DND-41 (cell line): ENCODE measurements around the gene NANOG.
"Not testable (repeated sequence)": the region's sequence is repeated elsewhere in the genome, so short reads cannot be mapped to it uniquely, and the experiment has no call there.

Experiments used
- ATAC-seq: fragments of 200-7000 bp; cut with Tn5 transposase; 3 replicates; pipeline ENCODE4 v1.9.1; 2021; ENCODE audit warnings: low read depth; ENCODE audit not compliant: insufficient read depth
- DNase-seq: peaks from one replicate; pipeline ENCODE4 v3.0.0-alpha.2; 2020
- H2AFZ ChIP-seq: 2 replicates; pipeline ENCODE4 v1.6.0; 2012; ENCODE audit warnings: low read depth, low read length
- H3K27ac ChIP-seq: 2 replicates; pipeline ENCODE4 v1.5.1; 2012; ENCODE audit warnings: low read length, inconsistent platforms
- H3K27me3 ChIP-seq: fragments of 200-600 bp; sonication (generic); 2 replicates; pipeline ENCODE4 v1.6.0; 2012; ENCODE audit warnings: low read length, mild to moderate bottlenecking, inconsistent platforms; ENCODE audit not compliant: insufficient read depth, poor library complexity
- H3K36me3 ChIP-seq: 2 replicates; pipeline ENCODE4 v1.5.1; 2012; ENCODE audit warnings: low read length, inconsistent platforms; ENCODE audit not compliant: insufficient read depth
- H3K4me1 ChIP-seq: 2 replicates; pipeline ENCODE4 v1.5.1; 2012; ENCODE audit warnings: mild to moderate bottlenecking, low read length; ENCODE audit not compliant: insufficient read depth
- H3K4me2 ChIP-seq: 2 replicates; pipeline ENCODE4 v1.6.0; 2012; ENCODE audit warnings: mild to moderate bottlenecking, moderate library complexity, low read length, inconsistent platforms; ENCODE audit not compliant: insufficient read depth
- H3K4me3 ChIP-seq, 2 experiments: fragments of 200-600 bp in 1 of 2; shearing (Covaris generic) in 1 of 2; 2 replicates each; pipeline ENCODE4 v1.5.1; 2012 to 2016; ENCODE audit warnings: inconsistent platforms in 2 of 2, low read length in 2 of 2, mild to moderate bottlenecking in 2 of 2, low read depth in 1 of 2, moderate library complexity in 1 of 2
- H3K79me2 ChIP-seq: 2 replicates; pipeline ENCODE4 v1.6.0; 2012; ENCODE audit warnings: low read length, inconsistent platforms; ENCODE audit not compliant: insufficient read depth
- H3K9ac ChIP-seq: 2 replicates; pipeline ENCODE4 v1.6.0; 2012; ENCODE audit warnings: low read depth, mild to moderate bottlenecking, inconsistent platforms, low read length, moderate library complexity
- H3K9me3 ChIP-seq: 2 replicates; pipeline ENCODE4 v1.5.1; 2012; ENCODE audit warnings: low read length, moderate library complexity, mild to moderate bottlenecking, inconsistent platforms; ENCODE audit not compliant: insufficient read depth, severe bottlenecking
- H4K20me1 ChIP-seq: 2 replicates; pipeline ENCODE4 v1.6.0; 2012; ENCODE audit warnings: low read length; ENCODE audit not compliant: insufficient read depth
- CTCF ChIP-seq: IDR thresholded peaks from 2 replicates; pipeline ENCODE4 v1.5.1; 2012; ENCODE audit warnings: borderline replicate concordance, low read length, moderate library complexity, mild to moderate bottlenecking; ENCODE audit not compliant: poor library complexity, severe bottlenecking; ENCODE audit errors: extremely low read depth
- EZH2 ChIP-seq: IDR thresholded peaks from 3 replicates; pipeline ENCODE4 v1.6.1; 2012; ENCODE audit warnings: borderline replicate concordance, low read depth, mild to moderate bottlenecking, moderate library complexity, low read length, inconsistent platforms; ENCODE audit not compliant: severe bottlenecking

NANOG gene

GRCh38 chr12:7832059-7832696 lies 43.0 kb downstream of the NANOG start:
- Histone ChIP-seq H3K36me3 (no peaks in the 10 kb centered on the region), H3K4me2 (no peak overlapping the region), H3K27me3 (no peaks in the 10 kb centered on the region), H4K20me1 (no peaks in the 10 kb centered on the region), H3K4me3 (no peak overlapping the region), H3K27ac (no peak overlapping the region), H3K9me3 (no peaks in the 10 kb centered on the region), H3K79me2 (no peaks in the 10 kb centered on the region), H2AFZ (no peak overlapping the region), H3K4me1 (no peaks in the 10 kb centered on the region), H3K9ac (no peak overlapping the region)
- TF ChIP-seq CTCF (peak; percentile 68), EZH2 (no peak)
- peak; percentile 74 for ATAC-seq
- peak; percentile 20 for DNase-seq

GRCh38 chr12:7833201-7833600 lies 44.0 kb downstream of the NANOG start:
- ATAC-seq, H3K36me3 ChIP-seq, H3K4me3 ChIP-seq, H3K9ac ChIP-seq, H2AFZ ChIP-seq, H3K27me3 ChIP-seq, H3K79me2 ChIP-seq, H3K4me1 ChIP-seq, H4K20me1 ChIP-seq, H3K27ac ChIP-seq, H3K9me3 ChIP-seq, H3K4me2 ChIP-seq, DNase-seq: not testable (repeated sequence)

GRCh38 chr12:7833831-7834230 lies 44.6 kb downstream of the NANOG start:
- no peak overlapping the region for H3K4me3 ChIP-seq
- H3K9me3 ChIP-seq = no peaks in the 10 kb centered on the region
- H3K79me2 ChIP-seq = no peaks in the 10 kb centered on the region
- DNase-seq (no peak), ATAC-seq (no peak)
- H3K36me3 ChIP-seq = no peaks in the 10 kb centered on the region
- no peak overlapping the region for H2AFZ ChIP-seq
- no peaks in the 10 kb centered on the region for H3K4me1 ChIP-seq
- H3K27ac ChIP-seq = no peak overlapping the region
- H4K20me1 ChIP-seq = no peaks in the 10 kb centered on the region
- H3K4me2 ChIP-seq = no peak overlapping the region
- H3K9ac ChIP-seq = no peak overlapping the region
- TF ChIP-seq EZH2 (no peak), CTCF (no peak)
- no peaks in the 10 kb centered on the region for H3K27me3 ChIP-seq

GRCh38 chr12:7834701-7835100 lies 45.5 kb downstream of the NANOG start:
- H3K4me3 ChIP-seq = no peak overlapping the region
- H3K9ac ChIP-seq = no peak overlapping the region
- no peaks in the 10 kb centered on the region for H4K20me1 ChIP-seq
- H3K4me2 ChIP-seq = no peak overlapping the region
- H2AFZ ChIP-seq = no peak overlapping the region
- no peaks in the 10 kb centered on the region for H3K9me3 ChIP-seq
- no peak for DNase-seq
- H3K27me3 ChIP-seq = no peaks in the 10 kb centered on the region
- ATAC-seq = no peak
- H3K79me2 ChIP-seq = no peaks in the 10 kb centered on the region
- TF ChIP-seq EZH2 (no peak), CTCF (no peak)
- H3K4me1 ChIP-seq = no peaks in the 10 kb centered on the region
- H3K27ac ChIP-seq = no peak overlapping the region
- no peaks in the 10 kb centered on the region for H3K36me3 ChIP-seq
